Stimulated activated CD4-positive, alpha-beta T cell treated with anti-CD3 and anti-CD28 coated beads, TNF-alpha, amount 100 ng/mL, for 48 hours (primary cell): ENCODE measurements around the gene KRT2.

Experiments used
- DNase-seq, 3 donors: peaks; one replicate each; pipeline ENCODE4 v3.0.0-alpha.2; 2020; ENCODE audit warnings: low read depth in 3 of 3

Gene KRT2

DNA sequence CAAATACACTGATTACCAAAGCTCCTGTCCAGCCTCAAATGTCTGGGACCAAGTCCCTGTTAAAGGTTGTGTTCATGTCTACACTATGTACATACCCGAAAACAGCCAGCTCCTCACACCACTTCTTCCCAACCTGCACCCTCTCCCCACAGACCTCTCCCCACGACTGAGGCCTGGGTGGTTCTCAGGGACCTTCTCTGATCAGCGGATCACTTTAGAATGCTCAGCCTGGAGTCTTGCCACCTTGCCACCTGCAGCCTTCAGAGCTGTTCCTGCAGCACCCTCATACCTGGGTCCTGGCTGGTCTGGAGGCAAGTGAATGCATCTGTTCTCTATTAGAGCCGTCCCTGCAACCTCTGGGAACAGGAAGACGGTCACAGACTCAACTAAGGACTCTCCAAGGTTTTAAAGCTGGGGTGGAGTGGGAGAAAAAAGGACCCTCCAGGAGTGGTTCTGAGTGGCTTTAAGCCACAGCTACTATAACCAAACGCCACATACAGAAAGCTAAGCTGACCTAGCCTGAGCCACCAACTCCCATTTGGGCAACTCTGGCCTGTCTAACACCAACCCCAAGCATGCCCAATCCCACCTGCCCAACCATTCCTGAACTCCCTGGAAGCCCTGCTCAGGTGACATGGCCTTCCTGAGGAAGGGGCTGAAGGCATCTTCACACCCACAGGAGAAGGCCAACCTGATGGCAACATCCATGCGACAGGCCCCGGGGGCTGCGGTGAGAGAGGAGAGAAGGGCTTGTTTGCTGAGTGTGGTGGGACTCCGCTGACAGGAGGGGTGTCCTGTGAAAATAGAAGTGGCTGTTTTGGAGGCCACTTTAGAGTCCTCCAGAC, 8.6 kb downstream of the KRT2 start:
- DNase-seq = no peak

DNA sequence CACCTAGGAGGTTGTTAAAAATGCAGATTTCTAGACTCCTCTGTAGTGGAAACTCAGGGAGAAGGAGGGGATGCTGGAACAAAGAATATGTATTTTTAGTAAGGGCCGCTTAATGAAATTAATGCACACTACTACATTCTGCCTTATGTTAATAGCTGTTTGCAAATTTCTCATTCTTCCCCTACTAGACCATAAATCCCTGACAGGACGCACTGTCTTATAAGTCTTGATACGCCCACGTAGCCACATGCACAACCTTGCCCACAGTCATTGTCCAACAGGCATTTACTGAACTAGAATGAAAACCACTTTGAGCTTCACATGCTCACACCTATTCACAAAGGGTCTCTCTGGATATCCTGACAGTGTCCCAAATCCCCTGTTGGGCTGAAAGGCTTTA, 10.5 kb downstream of the KRT2 start:
- no peak for DNase-seq

DNA sequence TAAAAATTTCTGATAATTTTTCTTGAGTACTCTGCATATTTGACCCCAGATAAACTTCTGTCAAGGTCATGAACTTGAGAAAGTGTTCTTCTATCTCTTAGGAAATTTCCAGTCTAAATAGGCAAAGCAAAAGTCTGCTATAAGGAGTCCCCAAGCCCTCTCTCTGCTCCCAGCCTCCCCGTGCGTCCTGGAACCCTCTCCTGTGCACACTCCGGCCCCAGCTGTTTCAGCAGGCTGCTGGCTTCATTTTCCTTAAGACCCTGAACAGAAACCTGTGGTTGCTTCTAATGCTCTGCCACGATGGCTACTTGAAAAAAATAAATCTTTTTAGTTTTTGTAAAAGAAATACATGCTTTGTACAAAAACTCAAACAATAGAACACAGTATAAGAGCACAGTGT, 14.7 kb downstream of the KRT2 start:
- no peak for DNase-seq

DNA sequence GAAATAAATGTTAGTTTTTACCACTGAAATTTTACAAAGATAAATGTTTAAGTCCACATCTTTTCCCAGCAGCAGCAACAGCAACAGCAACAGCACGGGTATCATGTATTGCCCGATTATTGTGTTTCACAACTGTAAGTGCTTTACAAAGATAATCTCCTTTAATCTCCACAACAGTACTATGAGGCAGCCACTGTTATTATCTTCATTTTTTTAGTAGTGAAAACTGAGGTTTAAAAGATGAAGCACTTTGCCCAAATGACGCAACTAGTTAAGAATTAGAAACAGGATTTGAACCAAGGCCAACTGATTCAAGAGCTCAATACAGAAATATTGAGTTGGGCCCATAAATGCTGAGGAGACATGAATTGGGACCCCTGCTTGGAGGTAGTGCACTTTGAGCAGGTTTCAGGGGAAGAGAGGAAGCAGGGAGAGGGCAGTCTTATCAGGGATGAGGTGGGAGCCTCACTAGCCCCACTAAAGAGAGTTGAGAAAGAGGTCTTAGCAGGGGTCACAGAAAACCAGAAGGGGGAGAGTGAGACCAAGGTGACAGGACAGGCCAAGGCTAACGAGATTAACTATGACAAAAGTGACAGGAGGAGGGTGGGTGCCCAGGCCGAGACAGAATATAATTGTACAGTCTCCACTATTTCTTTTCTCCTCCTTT, 15.3 kb downstream of the KRT2 start:
- no peak for DNase-seq

DNA sequence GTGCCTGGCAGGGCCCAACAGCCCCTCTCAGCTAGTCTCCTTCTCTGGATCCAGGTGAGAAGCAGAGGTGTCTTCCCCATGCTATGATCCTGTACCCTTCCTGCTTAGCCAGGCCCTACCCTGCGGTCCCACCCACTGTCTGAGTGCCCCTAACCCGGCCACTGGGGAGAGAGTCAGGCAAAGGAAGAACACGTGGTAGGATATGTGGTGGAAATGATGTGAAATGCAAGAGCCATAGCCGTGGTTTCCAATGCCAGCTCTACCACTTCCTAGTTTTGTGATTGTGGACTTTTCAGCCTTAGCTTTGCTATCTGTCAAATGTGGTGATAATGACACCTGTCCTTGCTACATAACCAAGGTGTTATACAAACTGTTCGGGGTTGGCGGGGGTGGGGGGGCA, 15.8 kb downstream of the KRT2 start:
- DNase-seq = no peak

DNA sequence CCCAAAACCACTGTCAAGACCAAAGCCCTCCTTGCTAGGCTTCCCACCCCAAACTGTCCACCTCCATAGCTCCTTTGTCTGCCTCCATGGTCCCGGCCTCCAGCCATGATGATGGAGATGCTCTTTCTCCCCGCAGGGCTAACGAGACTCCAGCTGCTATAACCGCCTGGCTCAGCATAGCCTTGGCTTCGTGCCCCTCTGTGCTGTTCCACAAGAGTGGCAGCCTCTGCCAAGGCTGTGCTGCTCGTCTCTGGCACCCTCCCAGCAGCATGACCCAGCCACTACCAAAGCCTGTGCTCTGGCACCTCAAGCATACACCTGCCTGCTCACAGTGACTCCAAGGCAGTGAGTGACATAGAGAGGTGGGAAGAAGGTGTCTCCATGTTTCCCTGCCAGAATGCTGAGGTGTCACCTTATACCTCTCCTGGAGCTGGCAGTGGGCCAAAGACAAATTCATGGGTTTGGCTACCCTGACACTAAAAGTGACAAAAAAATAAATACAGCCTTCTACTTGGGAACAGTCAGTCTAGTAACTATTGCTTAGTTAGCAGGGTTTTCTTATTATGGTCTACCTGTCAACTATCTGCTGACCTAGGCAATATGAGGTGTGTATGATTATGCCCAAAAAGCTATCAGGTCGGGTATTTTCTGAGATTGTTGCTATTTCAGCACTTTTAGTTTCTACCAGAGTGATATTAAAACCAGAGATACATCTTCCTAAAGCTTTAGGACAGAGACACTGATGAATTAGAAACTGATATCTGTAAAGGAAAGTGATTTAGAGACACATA, 17.6 kb downstream of the KRT2 start:
- DNase-seq = no peak

DNA sequence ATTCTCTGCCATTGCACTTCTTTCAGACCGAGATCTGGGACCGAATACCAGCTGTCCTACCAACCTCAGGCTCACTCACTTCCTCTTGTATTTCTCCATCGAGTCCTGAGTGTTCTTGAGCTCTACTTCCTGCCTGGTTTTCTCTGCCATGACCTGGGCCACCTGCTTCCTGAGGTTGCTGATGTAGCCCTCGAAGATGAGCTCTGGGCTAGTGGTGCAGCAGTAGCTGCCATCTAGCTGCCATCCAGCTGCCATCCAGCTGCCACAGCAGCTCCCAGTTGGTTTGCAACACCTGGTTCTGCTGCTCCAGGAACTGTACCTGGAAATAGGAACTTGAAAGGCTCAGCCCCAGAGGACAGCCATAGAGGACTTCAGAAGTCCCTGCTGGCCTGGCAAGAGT, 18.6 kb downstream of the KRT2 start:
- no peak for DNase-seq

DNA sequence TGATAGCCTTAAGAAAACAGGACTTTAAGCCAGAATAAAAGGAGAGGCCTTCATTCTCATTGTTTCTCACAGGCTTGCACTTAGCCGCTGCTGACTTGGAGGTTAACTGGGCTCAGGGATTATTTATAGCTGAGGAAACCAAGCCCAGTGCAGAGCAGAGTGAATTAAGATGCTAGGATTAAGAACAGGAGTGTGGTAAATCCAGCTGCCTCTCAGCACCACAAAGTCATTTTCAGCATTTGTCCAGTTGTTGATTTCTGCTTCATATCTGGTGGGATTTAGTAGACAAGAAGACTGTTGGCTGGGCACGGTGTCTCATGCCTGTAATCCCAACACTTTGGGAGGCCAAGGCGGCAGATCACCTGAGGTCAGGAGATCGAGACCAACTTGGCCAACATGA, 19.4 kb downstream of the KRT2 start:
- no peak for DNase-seq

DNA sequence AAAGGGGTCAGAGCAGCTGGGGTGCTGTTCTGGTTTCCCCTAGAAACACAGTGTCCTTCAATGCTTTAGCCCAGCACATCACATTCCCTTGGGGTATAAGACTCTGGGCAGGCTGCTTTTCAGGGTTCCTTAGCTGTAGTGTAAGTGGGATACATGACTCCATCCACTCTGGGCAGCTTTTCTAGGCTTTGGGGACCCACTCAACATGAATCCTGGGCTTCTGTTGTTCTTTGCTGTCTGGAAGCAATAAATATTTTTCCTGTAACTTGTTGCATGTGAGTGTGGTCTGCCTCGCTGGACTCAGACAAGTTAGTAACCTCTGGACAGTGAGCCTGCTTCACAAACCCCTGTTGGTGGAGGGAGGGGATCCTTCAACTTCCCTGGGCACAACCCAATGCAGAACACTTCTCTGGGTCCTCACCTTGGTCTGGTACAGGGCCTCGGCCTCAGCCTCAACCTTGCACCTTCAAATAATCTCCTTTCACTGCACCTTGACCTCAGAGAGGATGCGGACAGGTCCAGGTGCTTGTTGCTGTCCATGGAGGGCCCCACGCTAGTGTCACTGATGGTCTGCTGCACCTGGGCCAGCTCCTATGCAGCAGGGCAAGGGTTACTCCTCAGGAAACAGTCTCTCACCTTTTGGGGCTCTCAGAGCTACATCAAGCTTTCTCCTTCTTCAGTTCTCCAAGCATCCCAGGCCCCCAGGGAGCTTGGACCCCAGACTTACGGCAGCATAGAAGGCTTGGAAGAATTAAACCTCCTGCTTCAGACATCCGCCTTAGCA, 20.1 kb downstream of the KRT2 start:
- DNase-seq = no peak

DNA sequence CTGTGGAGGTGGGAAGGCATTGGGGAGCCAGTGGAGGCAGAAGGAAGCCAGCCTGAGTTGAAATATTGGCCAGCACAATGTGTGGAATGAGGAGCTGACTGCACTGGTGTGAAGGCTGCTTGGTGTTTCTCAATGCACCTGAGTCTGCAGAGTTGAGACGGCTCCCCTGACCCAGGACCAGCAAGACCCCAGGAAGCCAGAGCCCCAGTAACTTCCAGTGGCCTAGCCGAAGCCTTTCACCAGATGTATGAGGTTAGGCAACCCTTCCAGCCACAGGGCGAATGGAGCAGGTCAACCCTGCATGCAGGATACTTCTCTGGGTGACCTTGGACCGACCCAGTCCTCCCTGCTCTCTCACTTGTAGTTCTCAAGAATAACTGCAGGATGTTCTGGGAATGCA, 20.7 kb downstream of the KRT2 start:
- no peak for DNase-seq

DNA sequence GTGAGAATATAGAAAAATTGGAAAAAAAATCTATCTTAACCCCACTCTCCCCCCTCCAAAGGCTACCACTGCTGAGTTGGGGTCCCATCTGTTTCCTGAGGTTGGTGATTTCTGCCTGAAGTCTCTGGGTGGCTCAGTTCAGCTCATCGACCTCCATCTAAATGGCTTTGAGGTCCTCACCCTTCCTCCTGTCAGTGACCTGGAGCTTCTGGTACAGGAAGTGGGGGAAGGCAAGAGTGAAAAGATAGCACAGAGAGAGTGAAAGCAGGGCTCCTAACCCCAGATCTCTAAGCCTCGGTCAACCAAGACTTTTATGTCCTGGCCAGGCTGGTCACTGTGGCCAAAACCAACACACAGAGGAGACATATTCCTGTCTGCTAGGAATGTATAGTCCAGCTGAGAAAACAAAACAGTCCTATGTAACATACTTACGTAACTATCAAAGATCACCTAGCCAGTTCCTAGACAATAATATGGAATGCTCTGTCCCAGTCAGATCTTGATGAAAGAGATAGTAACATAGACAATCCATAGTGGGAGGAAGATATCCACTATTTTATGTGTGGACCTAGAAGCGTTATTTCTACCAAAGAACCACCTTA, 21.3 kb downstream of the KRT2 start:
- DNase-seq = no peak

DNA sequence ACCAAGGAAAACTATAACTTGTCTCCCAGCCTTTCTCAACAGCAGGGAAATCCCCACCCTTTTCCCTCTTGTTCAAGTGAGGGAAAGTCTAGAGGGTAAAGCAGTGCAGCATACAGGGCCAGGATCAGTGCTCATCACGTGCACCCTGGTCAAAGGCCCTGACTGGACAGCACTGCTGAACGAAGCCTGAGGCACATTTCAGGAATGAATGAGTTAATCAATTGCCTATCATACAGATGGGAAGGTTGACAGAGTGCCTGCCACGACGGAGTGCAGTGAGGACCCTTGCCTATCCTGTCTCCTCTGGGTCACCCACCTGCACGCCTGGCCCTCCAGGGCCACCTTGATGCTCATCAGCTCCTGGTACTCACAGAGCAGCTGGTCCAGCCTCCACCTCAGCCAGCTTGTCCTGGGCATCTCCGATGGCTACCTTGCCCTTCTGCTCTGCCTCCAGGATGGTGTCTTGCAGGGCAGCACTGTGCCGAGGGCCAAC, 22.0 kb downstream of the KRT2 start:
- DNase-seq = no peak

DNA sequence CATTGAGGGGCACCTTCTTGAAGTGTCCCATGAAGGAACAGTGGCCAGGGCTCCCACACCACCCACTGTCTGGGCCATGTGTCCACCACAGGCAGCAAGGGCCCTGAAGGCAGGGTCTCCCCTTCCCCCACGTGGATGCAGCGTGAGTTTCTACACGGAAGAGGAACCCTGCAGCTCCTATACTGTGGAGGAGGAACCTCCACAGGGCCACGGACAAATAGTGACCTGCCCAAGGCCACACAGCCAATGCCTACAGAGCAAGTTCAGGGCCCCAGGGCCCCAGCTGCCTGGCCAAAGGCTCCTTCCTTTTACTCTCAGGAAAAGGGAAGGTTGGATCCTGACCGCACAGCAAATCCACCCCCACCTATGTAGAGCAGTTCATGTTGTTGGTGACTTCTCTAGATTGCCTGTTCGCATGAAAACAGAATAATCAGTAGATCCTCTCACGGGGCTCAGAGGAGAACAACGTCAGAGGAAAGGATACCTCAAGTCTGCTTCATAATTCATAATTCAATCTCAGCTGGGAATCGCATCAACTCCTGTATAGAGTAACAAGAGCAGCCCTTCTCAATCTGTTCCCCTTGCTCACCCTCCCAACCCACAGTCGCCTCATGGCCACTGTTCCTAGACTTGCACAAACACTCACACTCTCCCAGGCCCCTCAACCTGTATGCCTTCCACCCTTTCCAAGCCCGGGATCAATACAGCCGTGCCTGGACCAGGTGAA, 22.6 kb downstream of the KRT2 start:
- no peak for DNase-seq

DNA sequence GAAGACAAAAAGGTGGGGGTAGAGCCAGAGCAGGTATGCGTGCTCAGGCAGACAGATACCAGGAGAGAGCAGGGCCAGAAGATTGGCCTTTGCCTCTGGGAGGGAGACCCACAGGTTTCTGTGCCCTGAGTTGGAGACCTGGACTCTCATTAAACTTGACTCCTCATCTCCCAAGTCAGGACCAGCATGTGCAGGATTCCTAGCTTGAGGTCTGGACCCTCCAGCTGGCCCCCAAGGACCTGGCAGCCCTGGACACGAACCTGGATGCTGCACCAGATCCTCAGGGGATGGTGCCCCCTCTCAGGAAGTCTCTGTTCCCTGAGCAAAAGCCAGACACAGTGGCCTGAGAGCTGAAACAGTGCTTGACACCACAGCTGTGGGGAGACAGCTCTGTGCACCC, 23.2 kb downstream of the KRT2 start:
- DNase-seq = no peak

DNA sequence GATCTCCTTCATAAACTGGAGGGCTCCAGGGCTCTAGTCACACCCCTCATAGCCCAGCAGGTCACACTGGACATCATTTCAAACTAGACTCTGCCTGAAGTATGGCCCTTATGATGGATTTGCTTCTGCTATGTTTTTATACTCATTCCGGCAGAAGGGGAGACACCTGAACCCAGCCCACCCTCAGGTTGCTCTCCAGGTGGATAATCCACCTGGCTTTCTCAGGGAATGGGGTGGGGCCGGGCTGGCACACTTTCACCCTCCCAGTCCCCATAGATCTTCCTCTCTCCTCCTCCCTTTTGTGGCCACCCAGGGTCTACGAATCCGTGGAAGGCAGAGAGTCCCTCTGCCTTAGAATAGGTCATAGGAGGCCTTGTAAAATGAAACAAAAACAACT, 23.9 kb downstream of the KRT2 start:
- no peak for DNase-seq

DNA sequence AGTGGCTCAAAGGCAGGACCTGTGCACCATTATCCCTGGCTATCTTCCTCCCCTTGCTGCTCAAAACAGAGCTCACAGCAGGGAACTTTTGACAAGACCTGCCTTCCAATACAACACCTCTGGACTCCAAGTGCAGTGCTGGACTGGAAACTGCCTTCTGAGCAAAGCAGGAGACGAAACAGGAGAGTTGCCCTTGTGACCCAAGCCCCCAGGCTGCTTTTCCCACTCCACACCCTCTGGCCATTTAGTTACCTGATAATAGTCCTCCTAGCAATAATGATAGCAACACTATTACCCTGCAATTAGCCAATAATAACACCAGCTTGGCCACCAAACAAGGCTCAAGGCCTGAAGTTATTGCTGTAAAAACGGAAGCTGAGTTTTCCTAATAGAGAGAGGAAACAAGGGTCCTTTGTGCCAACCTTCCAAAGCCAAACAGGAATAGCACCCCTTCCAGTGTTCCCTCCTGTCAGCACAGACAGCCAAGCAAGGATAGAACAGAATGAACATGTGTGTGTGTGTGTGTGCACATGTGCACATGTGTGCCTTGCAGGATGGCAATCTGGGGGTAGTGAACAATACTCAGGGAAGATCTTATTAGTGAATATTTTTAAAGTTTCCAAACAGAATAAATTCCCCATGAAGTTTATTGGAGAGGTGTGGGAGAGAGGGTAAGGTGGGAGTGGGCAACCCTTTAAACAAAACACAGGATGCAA, 24.5 kb downstream of the KRT2 start:
- no peak for DNase-seq

DNA sequence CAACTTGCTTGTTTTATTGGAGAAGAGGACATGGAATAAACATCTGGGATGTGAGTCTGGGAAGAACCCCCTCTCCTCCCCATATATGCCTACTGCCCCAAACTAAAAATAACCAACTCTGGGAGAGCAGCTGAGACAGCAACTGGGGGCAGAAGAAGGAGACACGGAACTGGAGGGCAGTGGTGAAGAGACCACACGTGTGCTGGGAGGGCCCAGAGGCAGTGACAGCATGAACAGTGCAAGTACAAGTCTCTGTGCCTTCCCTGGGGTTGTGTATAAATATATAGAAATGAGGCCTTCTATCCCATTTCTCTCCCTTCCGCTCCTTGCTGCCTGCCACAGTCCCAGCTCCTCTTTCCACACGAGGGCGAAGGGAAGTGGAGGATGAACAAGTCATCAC, 29.7 kb downstream of the KRT2 start:
- DNase-seq = no peak

DNA sequence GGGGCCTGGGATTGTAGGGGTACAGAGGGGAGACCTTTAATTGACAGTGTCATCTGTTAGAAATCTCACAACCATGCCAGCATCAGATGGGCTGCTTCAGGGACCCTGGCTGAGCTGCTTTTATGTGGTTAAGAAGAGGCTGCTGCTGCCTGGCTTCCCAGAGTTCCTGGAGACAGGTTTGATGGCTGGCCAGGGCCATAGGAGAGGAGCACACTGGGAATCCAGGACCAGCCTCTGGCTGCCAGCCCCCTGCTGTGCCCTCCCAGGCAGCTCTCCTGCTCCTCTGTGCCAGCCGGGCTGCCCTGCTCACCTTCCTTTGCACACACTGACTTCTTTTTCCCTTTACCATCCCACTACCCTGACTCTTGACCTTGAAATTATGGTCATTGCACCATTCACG, 33.1 kb downstream of the KRT2 start:
- DNase-seq = no peak

DNA sequence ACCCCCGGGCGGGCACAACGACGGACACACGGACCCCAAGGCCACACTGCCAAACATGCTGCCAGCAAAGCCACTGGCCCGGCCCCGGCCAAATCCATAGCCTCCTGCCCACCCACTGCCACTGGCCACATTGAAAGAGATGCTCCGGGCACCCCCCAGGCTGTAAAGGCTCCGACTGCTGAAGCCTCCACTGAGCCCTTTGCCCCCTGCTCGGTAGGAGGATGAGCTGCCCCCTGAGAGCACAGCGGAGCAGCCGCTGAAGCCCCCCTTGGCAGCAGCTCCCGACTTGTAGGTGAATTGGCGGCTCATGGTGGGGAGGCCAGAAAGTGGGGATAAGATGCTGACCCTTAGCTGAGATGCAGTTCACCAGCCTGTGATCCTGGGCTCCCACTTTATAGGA, 33.8 kb downstream of the KRT2 start, which contains the start of gene KRT73:
Gene KRT73 (minus strand): TSS at position 344 of the 400 bp plus-strand sequence. CDS start 35 bp downstream, at position 309.
- no peak for DNase-seq

DNA sequence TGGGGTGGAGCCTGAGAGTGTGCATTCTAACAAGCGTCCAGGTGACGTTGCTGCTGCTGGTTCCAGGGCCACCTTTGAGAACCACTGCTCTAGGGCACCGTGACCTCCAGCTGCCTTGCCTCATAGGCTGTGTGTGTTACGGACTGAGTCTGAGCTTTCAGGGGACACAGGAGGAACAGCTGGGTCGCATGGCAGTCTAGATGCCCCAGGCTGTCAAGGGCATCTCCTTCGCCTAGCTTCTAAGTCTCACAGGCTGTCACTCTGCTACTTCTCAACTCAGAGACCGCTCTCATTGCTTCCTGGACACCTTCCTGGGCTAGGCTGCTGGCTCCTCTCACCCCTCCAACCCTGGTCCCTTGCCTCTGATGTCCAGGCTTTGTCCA, 34.6 kb downstream of the KRT2 start:
- DNase-seq = no peak
